ENCODE results near the gene FEM1C. TPM values are rescaled to one million over a fixed set of nuclear protein-coding genes. Genes with fewer than 3 reads are reported as not detected.

The FEM1C gene
- total RNA-seq, 1 experiment from 2014 or later = 10.4 TPM

- in situ Hi-C loops (cut with HindIII; ENCODE audit: low pct_unique_long_range_greater_than_20kb, low sequenced_read_pairs) (no loop called here), intact Hi-C loops (cut with micrococcal nuclease; ENCODE audit: unreplicated experiment) (no loop called here)
- ATAC-seq = no peak
- ChIA-PET CTCF (no interaction called here), POLR2A (no interaction called here)
- Histone ChIP-seq H3K4me1 (ENCODE audit: control insufficient read depth, insufficient read depth, low read length) (no peaks in the 10 kb centered on the region), H3K36me3 (ENCODE audit: control insufficient read depth, insufficient read depth, low read length) (no peaks in the 10 kb centered on the region), H3K27me3 (ENCODE audit: control insufficient read depth, insufficient read depth, low read length) (no peaks in the 10 kb centered on the region), H3K9me3 (ENCODE audit: control insufficient read depth, insufficient read depth, low read depth, low read length) (no peaks in the 10 kb centered on the region), H3K27ac (ENCODE audit: low read length) (no peak overlapping the region), H3K4me3 (ENCODE audit: low read depth in 2 of 2, low read length in 2 of 2) (no peak overlapping the region)
- DNase-seq (ENCODE audit: low read depth, low spot score) = no peak
- BruUV-seq (replicated peaks) = no TSS peak
- TF ChIP-seq CTCF (IDR thresholded peaks at IDR 0.05) (no peak), TCF7L2 (IDR thresholded peaks at IDR 0.05; ENCODE audit: low read depth, low read length) (no peak), SIN3A (IDR thresholded peaks at IDR 0.05; ENCODE audit: borderline replicate concordance, insufficient read depth, low read depth, low read length) (no peak), REST (IDR thresholded peaks at IDR 0.05; ENCODE audit: insufficient read depth in 1 of 2, low read depth in 2 of 2, low read length in 1 of 2) (no peak), POLR2AphosphoS5 (IDR thresholded peaks at IDR 0.05; ENCODE audit: low read depth, low read length) (no peak)
These were observed 44.1 kb upstream of the FEM1C start for GRCh38 chr5:115588640-115589039.

GRCh38 chr5:115586525-115587146 is 42.1 kb upstream of the FEM1C start:
- ChIA-PET POLR2A (no interaction called here), CTCF (no interaction called here)
- TF ChIP-seq REST (IDR thresholded peaks at IDR 0.05; ENCODE audit: insufficient read depth in 1 of 2, low read depth in 2 of 2, low read length in 1 of 2) (no peak), SIN3A (IDR thresholded peaks at IDR 0.05; ENCODE audit: borderline replicate concordance, insufficient read depth, low read depth, low read length) (no peak), CTCF (IDR thresholded peaks at IDR 0.05) (peak; percentile 67), POLR2AphosphoS5 (IDR thresholded peaks at IDR 0.05; ENCODE audit: low read depth, low read length) (no peak), TCF7L2 (IDR thresholded peaks at IDR 0.05; ENCODE audit: low read depth, low read length) (no peak)
- 0 out of 2 replicates have a peak, but pooled peaks have one; percentile 38 for ATAC-seq
- H3K27ac ChIP-seq (ENCODE audit: low read length) = no peak overlapping the region
- no peaks in the 10 kb centered on the region for H3K27me3 ChIP-seq (ENCODE audit: control insufficient read depth, insufficient read depth, low read length)
- H3K4me1 ChIP-seq (ENCODE audit: control insufficient read depth, insufficient read depth, low read length) = no peaks in the 10 kb centered on the region
- in situ Hi-C loops (cut with HindIII; ENCODE audit: low pct_unique_long_range_greater_than_20kb, low sequenced_read_pairs) = no loop called here
- intact Hi-C loops (cut with micrococcal nuclease; ENCODE audit: unreplicated experiment) = loop anchor here (1.0 kb wide), 1 partner anchor 277 kb away; no protein-coding TSS in a partner anchor
- no peaks in the 10 kb centered on the region for H3K9me3 ChIP-seq (ENCODE audit: control insufficient read depth, insufficient read depth, low read depth, low read length)
- DNase-seq (ENCODE audit: low read depth, low spot score) = no peak
- BruUV-seq (replicated peaks) = no TSS peak
- no peaks in the 10 kb centered on the region for H3K36me3 ChIP-seq (ENCODE audit: control insufficient read depth, insufficient read depth, low read length)
- no peak overlapping the region for H3K4me3 ChIP-seq (ENCODE audit: low read depth in 2 of 2, low read length in 2 of 2)

All from Panc1 (cell line).